ENCODE results near the gene KLHL18.

- no peak for TF ChIP-seq POLR2A (IDR thresholded peaks at IDR 0.05)
- no peak for TF ChIP-seq CTCF (IDR thresholded peaks at IDR 0.05)
Observed at GRCh38 chr3:47347217-47347801, 64.6 kb downstream of the KLHL18 start.

Data from vagina (tissue), 2 donors.